LoVo (cell line): ENCODE measurements around the gene ATAD3C.
"Not testable (repeated sequence)": the region's sequence is repeated elsewhere in the genome, so short reads cannot be mapped to it uniquely, and the experiment has no call there.

ENCODE experiments used
- DNase-seq: peaks from one replicate; pipeline ENCODE4 v3.0.0-alpha.2; 2016; ENCODE audit warnings: low spot score

Gene ATAD3C

GRCh38 chr1:1450616-1451015 is 1.1 kb downstream of the ATAD3C start:
- not testable (repeated sequence) for DNase-seq

GRCh38 chr1:1451696-1452364 is 2.3 kb downstream of the ATAD3C start:
- no peak for DNase-seq

- not testable (repeated sequence) for DNase-seq
These were observed 2.9 kb downstream of the ATAD3C start for GRCh38 chr1:1452365-1452739.

DNA sequence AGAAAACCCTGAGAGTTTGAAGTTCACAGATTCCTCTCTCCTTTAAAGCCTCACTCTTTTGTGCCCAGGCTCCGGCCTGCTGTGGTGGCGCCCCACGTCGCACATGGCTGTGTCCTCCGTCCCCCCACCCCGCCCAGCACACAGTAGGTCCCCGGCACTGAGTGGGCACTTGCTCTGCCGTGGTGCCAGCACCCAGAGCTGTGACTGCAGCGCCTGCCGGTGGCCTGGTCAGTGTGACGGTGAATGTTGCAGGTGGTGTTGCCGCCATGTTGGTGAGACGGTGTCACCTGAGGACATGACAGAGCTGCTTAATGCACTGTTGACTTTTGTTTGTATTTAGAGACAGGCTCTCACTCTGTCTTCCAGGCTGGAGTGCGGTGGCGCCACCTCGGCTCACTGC is 3.4 kb downstream of the ATAD3C start:
- no peak for DNase-seq

GRCh38 chr1:1454286-1455056 is 5.0 kb downstream of the ATAD3C start:
- not testable (repeated sequence) for DNase-seq

- DNase-seq = no peak
These were observed 5.9 kb downstream of the ATAD3C start for GRCh38 chr1:1455366-1455884.

GRCh38 chr1:1455934-1456333 is 6.4 kb downstream of the ATAD3C start:
- not testable (repeated sequence) for DNase-seq

GRCh38 chr1:1456683-1457255 is 7.3 kb downstream of the ATAD3C start:
- DNase-seq = not testable (repeated sequence)

GRCh38 chr1:1459156-1459555 is 9.7 kb downstream of the ATAD3C start:
- DNase-seq = not testable (repeated sequence)

DNA sequence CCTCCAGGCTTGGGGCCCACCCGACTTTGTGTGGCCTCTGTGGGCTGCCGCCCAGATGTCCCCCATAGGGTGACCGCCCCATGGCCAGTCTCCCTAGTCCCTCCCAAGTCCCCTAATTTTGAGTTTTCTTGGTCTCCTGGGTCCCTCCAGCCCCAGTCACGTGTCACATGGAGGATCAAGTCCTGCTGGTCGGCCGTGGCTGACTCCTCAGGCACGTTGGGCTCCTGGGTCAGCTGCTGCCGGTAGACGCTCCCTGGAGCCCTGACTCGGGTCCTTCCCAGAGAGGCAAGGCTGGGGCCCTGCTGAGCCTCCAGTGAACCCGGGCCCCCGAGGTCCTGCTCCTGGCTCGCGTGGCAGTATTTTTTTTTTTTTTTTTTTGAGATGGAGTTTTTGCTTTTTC is 10.2 kb downstream of the ATAD3C start:
- not testable (repeated sequence) for DNase-seq

- DNase-seq = no peak
These were observed 11.1 kb downstream of the ATAD3C start for GRCh38 chr1:1460540-1461130.

GRCh38 chr1:1461721-1462317 is 12.3 kb downstream of the ATAD3C start:
- no peak for DNase-seq

DNA sequence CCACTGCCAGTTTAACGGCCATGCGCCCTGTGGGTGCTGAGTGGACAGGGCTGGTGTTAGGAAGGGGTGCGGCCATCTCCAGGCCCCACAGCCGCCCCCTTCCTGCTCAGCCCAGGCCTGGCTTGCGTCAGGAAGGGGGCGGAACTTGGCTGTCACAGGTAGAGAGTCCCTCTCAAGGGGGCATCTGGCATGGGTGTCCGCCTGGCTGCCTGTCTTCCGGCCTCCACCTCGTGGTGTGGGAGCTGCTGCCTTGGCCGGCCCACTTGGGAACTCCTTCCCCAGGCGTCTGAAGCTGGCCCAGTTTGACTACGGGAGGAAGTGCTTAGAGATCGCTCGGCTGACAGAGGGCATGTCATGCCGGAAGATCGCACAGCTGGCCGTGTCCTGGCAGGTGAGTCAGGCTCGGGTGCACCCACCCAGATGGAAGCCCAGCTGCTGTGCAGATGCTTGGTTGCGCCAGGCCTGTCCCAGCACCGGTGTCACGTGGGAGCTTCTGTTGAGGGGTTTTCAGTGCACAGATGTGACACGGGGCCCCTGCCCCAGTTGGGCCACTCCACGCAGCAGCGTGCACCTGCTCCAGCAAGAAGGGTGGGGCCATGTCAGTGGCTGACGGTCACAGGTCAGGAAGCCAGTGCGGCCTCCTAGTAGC is 13.0 kb downstream of the ATAD3C start:
- no peak for DNase-seq

DNA sequence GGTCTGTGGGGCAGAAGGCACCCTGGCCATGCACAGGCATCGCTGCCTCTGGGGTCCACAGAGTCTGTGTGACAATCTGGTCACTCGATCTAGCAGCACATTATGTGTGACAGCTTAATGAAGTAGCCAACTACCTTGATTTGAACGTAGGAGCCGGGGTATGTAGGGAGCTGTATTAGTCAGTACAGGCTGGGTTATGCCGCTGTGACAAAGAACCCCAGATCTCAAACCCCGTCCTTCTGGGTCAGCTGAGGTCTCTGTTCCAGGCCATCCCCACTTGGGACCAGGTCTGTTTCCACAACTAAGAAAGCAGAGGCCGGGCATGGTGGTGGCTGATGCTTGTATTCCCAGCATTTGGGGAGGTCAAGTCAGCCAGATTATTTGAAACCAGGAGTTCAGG is 13.8 kb downstream of the ATAD3C start:
- no peak for DNase-seq

- not testable (repeated sequence) for DNase-seq
These were observed 18.9 kb downstream of the ATAD3C start for GRCh38 chr1:1468196-1468985.

DNA sequence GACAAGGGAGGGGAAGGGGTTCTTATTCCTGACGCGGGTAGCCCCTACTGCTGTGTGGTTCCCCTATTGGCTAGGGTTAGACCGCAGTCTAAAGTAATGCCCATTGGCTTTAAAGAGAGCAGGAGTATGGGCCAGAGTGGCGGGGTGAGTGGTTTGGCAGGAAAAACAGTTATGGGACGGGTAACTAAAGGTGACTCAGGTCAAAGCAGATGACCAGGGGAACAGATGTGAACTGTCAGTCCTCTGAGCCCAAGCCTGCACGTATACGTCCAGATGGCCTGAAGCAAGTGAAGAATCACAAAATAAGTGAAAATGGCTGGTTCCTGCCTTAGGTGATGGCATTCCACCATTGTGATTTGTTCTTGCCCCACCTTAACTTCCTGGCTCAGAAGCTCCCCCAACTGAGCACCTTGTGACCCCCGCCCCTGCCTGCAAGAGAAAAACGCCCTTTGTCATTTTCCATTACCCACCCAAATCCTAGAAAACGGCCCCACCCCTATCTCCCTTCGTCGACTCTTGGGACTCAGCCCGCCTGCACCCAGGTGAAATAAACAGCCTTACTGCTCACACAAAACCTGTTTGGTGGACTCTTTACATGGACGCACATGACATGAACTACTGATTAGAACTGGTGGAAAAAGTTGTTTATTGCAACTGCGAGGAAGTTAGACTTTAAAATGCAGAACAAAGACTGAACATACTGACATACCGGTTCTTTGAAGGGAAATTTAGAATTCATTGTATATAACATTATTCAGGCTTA is 21.3 kb downstream of the ATAD3C start:
- DNase-seq = no peak

GRCh38 chr1:1471389-1472052 is 22.0 kb downstream of the ATAD3C start, which contains the start of gene ATAD3B:
Gene ATAD3B (plus strand): TSS chr1:1471765. CDS start chr1:1471885, 120 bp downstream.
- peak; percentile 89 for DNase-seq

GRCh38 chr1:1472053-1472876 is 22.8 kb downstream of the ATAD3C start:
- not testable (repeated sequence) for DNase-seq
